NCI-H2196 treated with DMSO at 0.1 percent for 48 hours (cell line): Measurements from ENCODE around the gene XCL2.

ENCODE experiments used
- DNase-seq: peaks from one replicate; lab custom pipeline; 2025; ENCODE audit not compliant: unreplicated experiment; lab: John Stamatoyannopoulos, UW

XCL2 gene

DNA sequence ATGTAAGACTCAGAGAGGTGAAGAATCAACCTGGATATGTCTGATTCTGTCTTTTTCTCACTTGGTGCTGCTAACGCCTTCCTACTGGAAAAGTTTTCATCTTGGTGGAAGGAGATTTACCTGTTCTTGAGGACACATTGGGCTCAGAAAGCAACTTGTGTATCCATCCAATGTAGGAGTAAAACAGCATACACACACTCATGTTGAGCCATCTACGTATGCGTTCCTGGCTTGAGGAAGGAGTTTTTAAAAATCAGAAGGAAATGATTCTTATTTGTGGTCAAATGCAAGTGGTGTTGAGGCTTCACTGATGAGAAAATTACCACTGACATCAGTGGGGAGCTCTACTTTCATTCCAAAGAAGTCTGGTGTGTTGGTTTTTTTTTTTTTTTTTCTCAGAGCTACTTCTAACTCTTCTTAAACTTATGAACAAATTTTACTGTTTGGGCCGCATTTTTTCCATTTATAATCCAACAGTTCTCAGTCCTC lies 25.6 kb downstream of the XCL2 start:
- DNase-seq: no peak

DNA sequence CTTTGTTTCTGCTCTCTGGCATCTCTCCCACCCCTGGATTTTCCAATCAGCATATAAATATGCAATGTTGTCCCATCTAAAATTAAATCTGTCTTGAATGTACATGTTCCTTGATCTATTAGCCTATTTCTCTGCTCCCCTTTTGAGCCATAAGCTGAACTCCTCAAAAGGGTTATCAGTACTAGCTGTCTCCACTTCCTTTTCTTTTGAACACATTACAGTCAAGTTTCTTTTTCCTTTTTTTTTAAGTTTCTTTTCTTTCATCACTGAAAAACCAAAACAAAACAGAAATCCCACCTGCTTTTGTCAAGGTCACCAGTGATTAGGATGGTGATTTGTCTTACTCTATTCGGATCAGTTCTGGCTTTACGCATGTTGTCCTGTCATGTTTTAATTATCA lies 29.3 kb downstream of the XCL2 start:
- DNase-seq: no peak

GRCh38 chr1:168513656-168514404 lies 30.0 kb downstream of the XCL2 start:
- DNase-seq: no peak

- DNase-seq: no peak
Measured at GRCh38 chr1:168512864-168513595, 30.8 kb downstream of the XCL2 start.

DNA sequence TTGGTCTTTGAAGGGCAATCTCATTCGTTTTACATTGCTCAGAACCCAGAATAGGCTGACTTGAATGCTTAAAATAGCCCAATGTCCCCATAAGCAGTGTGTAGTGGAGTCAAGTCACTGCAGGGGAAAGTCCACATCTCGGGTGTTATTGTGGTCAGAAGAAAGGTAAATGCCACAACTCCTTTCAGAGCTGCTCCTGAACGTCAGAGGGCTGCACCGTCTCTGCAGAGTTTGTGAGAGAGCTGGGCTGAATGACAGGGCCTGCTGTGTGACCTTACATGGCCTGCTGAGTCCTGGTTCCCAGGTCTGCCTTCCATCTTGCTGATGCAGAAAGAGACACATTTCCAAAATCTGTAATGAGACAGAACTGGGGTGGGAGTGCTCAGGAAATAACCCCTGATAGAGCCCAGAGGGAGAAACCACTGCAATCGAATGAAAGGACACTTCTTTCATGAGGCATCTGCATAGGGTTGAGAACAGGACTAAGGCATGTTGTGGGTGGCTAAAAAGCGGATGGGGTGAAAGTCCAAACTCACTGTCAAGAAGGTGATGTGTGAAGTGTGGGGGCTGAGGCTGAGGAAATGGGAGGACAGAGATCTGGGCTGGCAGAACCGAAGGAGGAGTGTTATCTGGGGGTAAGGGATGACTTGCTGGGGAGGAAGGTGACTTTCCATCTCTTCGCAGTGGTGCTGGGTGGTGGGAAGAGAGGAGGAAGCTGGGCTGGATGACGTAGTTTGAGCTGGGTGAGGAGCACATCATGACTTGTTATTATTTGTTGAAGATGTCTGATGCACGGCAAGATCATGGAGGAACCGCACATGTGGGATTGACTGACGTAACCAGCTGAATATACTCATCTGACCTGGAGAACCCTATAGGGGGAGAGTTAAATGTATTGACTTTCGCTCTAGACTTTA lies 33.7 kb downstream of the XCL2 start:
- DNase-seq: no peak

- DNase-seq: no peak
Measured at GRCh38 chr1:168509210-168509609, 34.6 kb downstream of the XCL2 start.

- DNase-seq: no peak
Measured at GRCh38 chr1:168507828-168508227, 36.0 kb downstream of the XCL2 start.

DNA sequence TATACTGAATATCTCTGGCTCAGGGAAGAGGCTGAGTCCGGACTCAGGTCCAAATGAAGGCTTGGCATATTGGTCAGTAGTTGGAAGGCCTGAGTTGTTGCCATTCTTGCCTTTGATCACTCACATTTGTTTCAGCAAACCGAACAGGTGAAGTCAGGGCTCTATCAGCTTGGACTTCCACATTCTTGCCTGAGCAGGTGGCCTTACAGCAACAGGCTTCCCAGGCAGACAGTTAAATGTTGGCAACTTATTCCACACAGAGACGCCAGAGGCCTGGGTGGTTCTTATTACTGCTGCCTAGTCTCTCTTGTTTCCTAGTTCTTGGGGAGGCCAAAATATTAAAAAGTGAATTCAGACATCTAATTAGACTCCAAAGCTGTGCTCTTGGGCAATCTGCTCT lies 36.6 kb downstream of the XCL2 start:
- DNase-seq: no peak

DNA sequence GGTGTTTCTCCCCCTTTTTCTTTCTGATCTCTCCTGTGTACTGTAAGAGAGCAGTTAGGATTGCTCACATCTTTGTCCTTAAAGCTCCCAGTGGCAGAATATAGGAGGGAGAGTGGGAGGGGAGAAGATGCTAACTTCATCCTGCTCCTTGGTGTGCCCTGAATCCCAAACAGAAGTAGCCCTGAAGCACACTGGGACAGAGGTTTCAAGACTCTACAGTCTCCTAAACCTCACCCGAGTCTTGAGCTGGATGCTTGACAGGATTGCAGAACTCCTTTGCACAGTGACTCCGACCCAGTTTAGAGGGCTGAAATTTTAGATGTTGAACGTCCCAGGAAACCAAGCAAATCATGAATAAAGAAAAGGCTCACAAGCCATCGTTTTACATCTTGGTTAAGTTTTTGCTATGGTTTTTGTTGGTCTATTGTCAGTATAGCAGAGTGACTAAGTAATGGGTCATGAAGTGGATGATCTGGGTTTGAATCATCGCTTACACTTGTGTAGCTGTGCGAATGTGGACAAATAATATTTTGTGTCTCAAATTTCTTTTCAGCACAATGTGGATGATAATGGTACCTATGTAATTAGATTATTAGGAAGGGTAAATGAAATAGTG lies 37.5 kb downstream of the XCL2 start:
- DNase-seq: no peak

DNA sequence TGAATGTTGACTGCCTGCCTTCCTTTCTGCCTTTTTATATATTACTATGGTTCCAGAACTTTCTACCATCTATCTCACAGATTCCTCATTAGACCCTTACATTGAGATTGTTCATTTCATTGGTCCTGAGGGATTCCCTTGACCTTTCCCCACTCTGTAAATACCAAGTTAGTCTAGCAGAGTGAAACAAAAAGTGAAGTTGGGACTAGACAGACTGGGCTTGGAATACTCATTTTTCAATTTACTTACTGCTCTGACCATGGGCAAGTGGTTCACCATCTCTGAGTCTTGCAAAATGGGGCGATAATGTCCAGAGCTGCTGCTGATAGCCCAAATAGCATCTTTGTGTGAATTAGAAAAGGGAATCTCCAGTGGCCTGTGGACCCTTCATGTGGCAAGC lies 38.8 kb downstream of the XCL2 start:
- no peak for DNase-seq

- DNase-seq: no peak
Measured at GRCh38 chr1:168504064-168504837, 39.5 kb downstream of the XCL2 start.

- DNase-seq: no peak
Measured at GRCh38 chr1:168499688-168500049, 44.1 kb downstream of the XCL2 start.

GRCh38 chr1:168498956-168499687 lies 44.7 kb downstream of the XCL2 start:
- no peak for DNase-seq

- no peak for DNase-seq
Measured at GRCh38 chr1:168498159-168498631, 45.6 kb downstream of the XCL2 start.

GRCh38 chr1:168497376-168497950 lies 46.3 kb downstream of the XCL2 start:
- DNase-seq: no peak

- DNase-seq: no peak
Measured at GRCh38 chr1:168491527-168492164, 52.2 kb downstream of the XCL2 start.
